RKO (cell line): Measurements from ENCODE around the gene MEGF9.

Experiments
- DNase-seq: peaks from one replicate; pipeline ENCODE4 v3.0.0-alpha.2; 2016; ENCODE audit warnings: low spot score

Gene MEGF9

DNA sequence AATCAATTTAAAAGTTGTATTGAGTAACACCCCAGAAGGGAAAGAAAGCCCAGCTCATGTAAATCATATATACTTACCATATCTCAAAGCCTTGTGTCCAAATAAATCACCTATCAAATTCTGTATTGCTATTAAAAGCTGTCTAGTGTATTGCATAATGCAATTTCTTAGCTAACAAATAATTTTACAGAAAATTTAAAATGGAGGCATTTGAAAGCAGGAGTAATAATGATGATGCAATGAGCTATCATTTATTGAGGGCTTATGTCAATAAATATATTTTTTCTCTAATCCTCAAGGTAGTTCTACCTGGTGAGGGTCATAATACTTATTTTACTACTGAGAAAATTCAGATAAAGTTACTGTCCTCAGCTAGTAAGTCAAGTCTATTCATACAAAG is 91.5 kb downstream of the MEGF9 start:
- no peak for DNase-seq

DNA sequence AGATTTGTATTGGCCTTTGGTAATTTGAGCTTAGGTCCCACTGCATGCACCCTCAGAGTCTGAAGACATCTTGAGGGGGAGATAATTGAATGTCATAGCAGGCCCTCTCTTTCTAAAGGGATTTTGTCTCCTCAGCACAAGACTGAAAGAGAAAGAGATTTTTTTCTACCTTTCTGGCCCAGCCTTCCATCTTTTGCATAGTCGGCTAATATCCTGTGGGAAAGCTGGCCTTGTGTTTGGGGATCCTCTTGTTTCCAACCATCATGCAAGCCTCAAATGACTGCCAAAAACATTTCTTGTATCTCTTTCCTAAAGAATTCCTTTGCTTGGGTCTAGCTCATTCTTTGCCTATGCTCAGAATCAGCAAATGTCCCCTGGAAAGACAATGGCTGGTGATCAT is 92.3 kb downstream of the MEGF9 start:
- DNase-seq: no peak

DNA sequence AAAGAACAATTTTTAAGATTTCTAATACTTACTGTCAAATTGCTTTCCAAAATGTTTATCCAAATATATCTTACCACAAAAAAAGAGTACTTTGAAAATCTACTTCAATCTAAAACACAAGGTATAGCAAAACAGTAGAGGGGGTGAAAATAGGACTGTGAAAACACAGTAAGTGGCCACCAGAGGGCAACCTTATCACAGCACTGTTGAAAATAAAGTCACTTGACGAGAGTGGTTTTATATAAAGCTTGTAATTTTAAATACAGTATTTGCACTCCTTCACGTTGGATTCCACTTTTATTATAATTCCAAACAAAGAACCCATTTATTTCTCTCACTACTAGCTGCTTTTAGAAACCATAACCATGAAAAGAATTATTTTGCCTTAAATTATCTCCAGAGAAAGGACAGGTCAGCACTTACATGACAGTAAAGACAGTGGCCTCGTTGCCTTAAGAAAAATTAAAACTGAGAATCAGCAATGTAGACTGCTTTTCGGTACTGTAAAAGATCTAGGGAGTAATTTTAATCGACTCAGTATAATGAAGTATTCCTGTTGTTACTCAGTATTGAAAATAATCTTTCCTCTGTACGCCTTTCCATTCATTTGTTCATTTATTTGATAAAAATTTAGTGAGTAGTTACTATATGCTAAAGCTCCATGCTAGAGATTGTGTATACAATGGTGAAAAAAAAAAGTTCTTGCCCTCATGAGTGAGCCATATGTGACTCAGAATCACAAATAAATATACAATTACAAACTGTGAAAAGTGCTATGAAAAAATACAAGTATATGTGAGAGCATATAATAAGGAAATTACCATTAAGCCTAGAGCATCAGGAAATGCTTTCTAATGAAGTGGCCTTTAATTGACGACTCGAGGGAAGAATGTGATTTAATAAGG is 94.3 kb downstream of the MEGF9 start:
- DNase-seq: peak; percentile 82

DNA sequence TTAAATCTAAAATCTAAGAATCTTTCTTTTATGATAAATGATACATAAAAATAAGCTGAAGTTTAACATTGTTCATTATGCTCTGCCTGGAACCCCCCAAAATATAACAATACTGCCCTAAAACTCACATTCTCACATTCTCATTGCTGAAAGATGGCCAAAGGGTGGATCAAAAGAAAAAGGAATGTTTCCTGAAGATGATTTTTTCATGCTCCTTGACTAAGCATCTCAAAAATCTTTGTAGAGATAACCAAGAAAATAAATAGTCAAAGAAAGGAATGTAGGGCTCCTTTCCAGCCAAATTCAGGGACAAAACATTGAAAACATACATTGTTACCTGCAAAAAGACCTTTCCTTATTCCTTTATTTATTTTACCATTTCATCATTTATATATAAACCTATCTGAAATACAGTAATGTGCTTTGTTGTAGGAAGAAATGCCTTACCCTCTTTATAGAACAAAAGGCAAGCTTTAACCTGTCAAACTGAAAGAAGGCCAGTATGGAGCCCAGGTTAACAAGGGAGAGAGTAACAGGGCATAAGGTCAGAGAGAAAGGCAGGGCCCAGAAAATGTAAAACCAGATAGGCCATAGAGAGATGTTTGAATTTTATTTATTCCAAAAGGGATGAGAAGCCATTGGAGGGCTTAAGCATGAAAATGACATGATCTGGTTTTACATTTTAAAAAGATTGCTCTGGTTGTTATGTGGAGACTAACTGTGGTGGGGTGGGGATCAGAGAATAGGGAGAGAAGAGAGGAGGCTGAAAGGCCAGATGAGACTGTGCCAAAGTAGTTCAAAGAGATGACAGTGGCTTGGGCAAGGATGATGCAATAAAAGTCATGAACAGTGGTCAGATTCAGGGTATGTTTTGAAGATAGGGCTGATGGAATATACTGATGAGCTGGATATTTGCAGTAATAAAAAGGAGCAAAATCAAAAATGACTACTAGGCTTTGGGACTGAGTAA is 97.0 kb downstream of the MEGF9 start:
- no peak for DNase-seq

DNA sequence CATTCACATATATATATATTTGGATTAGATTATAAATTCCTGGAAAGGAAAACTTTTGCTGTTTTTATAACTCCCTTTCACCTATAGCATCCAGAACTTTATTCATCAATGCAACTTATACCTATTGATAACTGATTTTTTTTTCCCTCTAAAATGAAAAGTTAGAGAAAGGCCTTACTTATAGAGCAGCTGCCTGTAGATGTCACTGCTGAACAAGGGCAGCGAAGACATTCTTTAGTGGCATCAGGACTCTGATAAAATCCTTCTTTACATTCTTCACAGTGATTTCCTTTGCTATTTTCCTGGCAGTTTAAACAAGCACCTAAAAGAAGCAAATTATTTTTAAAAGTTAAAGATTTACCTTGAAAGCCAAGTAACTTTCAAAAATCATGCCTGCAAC is 102.1 kb downstream of the MEGF9 start:
- DNase-seq: peak; percentile 45

DNA sequence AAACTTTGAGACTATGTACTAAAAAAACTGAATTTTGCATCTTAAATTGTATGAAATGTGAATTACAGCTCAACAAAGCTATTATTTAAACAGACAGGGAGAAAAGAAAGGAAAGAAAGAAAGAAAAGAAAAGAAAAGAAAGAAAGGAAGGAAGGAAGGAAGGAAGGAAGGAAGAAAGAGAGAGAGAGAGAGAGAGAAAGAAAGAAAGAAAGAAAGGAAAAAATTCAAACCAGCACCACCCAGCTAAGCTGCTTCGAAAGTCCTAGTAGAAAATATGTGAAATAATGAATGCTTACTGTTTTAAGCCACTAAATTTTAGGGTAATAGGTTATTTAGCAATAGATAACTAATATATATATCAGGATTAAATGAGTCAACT is 102.6 kb downstream of the MEGF9 start:
- DNase-seq: no peak

DNA sequence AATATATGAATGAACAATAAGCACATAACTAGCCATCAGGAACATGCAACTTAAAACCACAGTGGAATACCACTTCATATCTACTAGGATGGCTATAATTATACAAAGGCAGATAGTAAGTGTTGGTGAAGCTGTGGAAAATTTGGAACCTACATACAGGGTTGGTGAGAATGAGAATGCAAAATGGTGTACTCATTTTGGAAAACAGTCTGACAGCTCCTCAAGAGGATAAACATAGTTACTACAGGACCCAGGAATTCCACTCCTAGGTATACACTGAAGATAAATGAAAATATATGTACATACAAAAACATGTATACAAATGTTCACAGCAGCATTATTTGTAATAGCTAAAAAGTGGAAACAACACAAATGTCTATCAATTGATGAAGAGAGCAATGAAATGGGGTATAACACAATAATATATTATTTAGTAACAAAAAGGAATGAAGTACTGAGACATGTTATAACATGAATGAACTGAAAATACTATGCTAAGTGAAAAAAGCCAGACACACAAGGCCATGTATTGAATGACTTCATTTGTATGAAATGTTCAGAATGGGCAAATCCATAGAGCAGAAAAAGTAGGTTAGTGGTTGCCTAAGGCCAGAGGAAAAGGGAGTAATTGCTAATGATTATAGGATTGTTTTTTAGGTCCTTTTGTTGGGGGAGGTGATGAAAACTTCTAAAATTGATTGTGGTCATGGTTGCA is 103.1 kb downstream of the MEGF9 start:
- DNase-seq: peak; percentile 64

DNA sequence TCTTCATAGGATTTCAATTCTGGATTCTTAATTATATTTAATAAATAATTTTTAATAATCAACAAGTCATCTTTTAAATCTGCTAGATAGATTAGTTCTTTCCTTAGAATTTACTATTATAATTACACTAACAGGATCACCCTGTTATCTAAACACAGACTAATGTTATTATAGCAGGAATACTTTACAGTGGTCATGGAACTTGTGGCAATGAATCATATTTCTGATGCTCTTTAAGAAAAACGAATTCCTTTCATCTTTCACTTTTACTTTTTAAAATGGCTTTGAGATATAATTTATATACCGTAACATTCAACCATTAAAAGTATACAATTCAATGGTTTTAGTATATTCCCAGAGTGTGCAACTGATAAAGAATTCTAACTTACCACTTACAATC is 104.6 kb downstream of the MEGF9 start:
- no peak for DNase-seq

DNA sequence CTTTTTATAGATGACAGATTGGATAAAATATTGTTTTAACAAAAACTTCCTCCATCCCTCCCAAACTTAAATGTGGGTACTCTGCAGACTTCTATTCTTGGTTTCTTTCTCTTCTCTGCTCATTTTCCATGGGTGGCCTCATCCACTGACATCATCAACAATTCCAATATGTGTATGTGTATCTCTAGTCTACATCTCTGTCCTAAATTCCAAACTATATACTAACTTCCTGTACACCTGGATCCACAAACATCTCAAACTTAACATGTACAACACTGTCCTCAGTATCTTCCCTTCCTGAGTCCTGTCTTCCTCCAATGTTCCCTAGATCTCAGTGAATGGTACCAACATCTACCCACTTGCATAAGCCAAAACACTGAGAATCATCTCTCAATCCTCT is 105.8 kb downstream of the MEGF9 start:
- DNase-seq: peak; percentile 34

DNA sequence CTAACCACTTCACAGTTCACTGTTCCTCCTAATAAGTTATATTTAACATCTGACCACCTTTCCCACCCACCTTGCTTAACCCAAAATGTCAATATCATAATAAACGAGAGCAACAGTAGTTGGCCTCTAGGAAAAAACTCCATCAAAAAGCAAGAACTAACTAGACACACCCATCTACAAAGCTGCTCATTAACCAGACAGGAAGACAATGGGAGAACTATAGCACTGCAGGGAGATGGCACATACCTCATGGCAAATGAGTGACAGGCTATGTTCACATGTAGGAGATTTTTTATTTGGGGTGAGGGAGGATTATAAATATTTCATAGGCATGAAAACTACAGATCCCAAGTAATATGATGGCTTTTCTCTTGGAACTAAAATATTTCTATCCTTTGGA is 110.7 kb downstream of the MEGF9 start:
- no peak for DNase-seq

DNA sequence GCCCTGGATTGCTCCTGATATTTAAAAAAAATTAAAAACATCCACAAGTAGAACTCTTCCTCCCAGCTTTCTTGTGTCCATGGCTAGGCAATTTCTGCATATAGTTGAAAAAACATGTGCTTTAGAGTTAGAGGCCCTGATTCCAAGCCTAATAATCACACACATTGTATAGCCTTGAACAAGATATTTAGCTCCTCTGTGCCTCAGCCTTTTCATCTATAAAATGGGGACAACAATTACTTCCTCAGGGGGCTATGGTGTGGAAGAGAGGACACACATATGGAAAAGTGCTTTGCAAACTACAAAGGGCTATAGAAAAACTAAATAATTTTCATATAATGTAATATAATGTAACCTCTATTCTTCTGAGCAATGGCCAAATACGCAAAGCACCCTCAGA is 111.3 kb downstream of the MEGF9 start:
- no peak for DNase-seq

DNA sequence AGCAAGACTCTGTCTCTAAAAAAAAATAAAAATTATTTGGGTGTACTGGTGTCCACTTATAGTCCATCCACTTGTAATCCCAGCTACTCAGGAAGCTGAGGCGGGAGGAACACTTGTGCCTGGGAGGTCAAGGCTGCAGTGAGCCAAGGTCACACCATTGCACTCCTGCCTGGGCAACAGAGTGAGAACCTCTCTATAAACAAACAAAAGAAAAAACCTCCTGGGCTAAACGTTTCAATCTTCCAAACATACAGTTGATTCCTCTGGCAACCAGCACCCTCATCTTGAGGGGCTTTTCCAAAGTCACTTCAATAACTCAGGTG is 120.4 kb downstream of the MEGF9 start:
- no peak for DNase-seq

DNA sequence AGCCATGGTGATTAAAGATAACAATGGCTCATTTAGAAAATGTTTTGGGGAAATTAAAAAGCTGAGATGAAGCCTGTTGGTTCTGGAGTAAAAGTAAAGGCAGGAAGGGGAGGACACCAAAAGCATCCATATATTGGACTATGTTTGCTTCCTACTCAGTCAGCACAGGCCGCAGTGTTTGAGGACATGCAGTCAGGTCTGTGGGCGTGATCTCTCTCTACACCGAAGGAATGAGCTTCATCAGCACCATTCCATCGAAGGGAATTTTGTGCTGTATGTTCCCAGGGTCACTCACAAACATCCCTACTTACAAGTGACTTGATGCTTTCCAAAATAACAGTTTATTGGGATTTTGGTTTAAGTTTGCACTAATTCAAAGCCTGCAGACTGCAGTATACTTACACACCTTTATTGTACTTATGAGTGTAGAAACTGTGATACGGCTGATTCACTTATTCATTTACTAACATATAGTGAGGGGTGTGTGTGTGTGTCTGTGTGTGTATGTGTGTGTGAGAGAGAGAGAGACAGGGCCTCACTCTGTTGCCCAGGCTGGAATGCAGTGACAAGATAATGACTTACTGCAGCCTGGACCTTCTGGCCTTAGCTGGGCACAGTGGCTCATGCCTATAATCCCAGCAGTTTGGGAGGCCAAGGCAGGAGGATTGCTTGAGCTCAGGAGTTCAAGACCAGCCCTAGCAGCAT is 120.9 kb downstream of the MEGF9 start:
- no peak for DNase-seq

DNA sequence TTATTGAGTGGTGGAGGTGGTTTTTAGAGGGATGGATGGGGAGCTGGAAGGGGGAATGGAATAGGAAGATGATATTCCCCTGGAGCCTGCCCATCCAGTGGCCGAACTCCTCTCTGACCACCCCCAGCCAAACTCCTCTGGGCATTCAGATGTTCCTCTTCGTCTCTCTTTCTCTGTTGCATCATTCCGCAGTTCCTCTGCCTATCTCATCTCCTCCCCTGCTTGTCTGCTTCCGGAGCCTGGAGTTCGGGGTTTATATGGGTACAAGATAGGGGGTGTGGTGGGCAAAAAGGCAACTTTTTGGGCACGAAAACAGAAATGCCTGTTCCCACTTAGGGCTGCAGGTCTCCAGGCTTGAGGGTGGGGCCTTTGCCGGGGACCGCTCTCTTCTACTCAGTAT is 122.1 kb downstream of the MEGF9 start:
- no peak for DNase-seq

DNA sequence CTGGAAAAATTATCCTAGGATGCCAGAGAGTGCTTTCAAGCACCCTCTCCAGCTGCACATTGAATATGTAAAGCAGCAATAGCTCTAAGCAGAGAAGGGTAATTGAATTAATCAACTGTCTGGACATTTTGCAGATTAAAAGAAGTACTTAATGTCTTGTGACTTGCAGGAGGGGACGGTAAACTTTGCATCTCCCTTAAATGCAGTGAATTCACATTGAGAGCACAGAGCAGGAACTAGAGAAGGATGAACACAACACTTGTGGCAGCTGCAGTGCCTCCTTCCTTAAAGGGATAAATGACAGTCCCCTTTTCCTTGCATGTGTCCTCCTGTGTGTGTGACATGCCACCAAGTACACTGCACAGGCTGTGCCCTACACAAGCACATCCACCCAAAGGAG is 126.9 kb downstream of the MEGF9 start:
- no peak for DNase-seq

DNA sequence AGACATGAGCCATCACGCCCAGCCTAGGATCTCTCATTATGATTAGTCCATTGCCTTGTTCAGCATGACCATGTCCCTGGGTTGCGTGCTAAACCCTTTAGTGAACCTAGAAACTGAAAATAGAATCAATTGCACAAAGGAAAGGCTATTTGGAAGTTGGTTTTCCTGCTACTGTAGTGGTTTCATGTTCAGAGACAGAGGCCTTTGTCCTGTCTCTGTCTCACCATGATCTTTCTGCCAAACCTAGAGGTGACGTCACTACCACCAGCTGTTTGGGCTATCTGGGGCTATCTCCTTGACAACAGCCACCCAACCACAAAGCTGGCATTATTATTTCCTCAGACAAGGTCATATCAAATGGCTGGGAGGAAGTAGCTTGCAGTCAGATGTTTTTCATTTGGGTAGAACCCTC is 130.3 kb downstream of the MEGF9 start:
- peak; percentile 38 for DNase-seq

DNA sequence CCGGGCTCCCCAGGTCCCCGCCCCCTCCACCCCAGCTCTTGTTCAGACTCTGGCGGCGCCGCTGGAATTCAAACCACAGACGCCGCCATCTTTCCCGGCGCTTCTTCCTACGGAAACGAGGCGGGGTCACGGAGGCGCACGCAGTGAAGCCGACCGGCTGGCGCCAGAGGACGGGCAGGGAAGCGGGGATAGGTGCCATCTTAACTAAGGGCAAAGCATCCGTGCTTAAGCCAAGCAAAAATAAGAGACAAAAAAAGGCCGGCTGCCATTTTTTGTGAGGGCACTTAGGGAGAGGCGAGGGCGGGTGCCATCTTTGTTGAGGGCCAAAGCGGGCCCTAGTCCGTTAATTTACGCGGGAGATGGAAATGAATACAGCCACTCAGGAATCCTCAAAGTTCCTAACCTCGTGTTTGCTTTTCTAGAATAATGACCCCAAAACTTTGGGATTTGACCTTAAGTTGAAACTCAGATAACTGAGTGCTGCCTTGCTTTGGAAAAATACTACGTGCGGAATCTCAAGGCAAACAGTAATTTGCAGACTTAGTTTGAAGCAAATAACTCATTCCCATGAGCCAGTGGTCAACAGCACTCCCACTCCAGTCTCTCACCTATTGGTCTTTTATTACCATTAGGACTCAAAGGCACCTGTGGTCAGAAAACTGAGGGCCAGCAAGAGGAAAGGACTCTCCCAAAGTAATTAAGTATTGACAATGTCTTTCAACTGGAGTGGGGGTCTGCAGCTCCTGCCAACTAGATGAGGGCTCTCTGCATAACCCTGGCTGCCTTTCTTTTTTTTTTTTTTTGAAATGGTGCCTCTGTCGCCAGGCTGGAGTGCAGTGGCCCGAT is 134.0 kb downstream of the MEGF9 start, which contains the start of gene CDK5RAP2:
Gene CDK5RAP2, minus strand, starts transcription at position 117 of the 846 bp plus-strand sequence. CDS start 189 bp downstream, outside the sequence.
- DNase-seq: peak; percentile 100

DNA sequence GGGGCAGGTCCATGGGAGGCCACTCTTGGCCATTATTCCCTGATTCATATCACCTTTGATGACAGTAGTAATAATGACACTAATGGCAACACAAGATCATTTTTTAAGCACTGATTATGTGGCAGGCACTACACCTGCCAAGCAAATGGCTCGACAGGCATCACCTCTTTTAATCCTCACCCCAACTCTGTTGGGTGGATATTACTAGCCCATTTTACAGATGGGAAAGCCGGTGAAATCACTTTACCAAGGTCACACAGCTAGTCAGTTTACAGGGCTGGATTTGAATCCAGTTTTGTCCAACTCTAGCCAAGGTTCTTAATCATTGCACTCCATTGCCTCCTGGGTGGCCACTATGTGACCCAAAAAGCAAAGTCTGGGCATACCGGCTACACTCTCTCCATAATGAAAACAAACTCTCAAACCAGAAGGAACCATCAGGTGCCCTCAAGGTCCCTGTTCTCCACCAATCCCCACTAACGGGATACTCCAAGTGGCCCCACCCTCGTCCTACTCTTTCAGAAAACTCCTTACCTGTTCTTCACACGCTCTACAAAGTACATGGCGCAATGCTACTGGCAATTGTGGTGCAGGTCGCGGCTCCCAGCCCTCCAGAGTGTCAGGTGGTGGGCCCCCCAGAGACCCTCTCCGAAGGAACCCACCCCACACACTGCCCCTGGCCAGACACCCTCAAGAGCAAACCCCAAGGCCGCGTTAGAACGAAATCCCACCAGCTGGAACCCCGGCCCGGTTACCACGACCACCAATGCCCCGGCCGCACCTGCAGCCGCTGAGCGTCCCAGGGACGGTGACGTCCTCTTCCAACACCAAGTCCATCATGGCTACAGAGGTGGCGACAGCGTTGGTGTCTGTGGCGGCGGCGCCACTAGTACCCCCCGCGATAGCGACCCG is 134.9 kb downstream of the MEGF9 start:
- peak; percentile 28 for DNase-seq

DNA sequence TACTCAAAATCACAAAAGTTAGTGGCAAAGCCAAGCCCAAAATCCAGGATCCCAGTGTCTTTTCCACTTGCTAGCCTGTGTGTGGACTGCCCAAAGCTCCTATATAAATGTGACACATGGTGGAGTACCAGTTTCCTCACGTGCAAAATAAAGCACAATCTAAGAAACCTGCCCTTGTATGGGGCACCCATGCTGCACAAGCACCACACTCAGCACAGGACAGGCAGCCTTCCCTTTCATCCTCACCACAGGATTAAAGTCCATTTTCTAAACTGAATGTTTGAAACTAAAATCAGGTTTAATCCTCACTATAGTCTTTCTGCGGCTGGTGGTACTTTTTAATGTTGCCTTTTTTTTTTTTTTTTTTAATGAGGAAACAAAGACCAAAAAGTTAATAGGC is 139.8 kb downstream of the MEGF9 start:
- no peak for DNase-seq

DNA sequence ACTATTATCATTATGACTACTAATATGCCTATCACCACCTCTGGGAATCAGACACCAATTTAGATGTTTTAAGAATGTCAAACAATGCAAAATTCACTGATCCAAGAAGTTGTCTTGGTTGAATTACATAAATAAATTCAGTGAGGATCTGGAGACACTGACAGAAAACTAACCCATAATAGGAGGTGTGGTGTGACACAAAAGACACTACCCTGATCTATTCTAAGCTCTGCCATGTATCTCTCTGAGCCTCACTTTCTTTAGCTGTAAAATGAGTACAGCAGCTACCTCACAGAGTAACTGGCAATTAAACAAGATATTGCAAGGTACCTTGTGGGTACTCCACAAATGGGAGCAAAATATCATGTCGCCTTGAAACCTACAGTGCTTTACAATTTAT is 141.8 kb downstream of the MEGF9 start:
- no peak for DNase-seq
